Activated CD8-positive, alpha-beta T cell treated with anti-CD3 and anti-CD28 coated beads, Interleukin-2, amount 10 ng/mL, durations not matched to agents 7 days and 5 days (primary cell): ENCODE measurements around the gene KATNAL2. TPM values are rescaled to one million over a fixed set of nuclear protein-coding genes. Genes with fewer than 3 reads are reported as not detected.

Experiments
- ATAC-seq: fragments of 150-1000 bp; cut with Tn5 transposase; one replicate; pipeline ENCODE4 v1.10.0; 2021; ENCODE audit warnings: moderate library complexity
- CTCF ChIA-PET: fragments of 350-600 bp; sonication (Branson Sonifier 250); formaldehyde crosslinking; loops from one replicate; lab custom pipeline; 2021; ENCODE audit warnings: antibody characterized with exemption; lab: Charles Lee
- POLR2A ChIA-PET: fragments of 350-600 bp; sonication (Branson Sonifier 250); formaldehyde crosslinking; loops from one replicate; lab custom pipeline; 2021; ENCODE audit warnings: antibody characterized with exemption; lab: Charles Lee
- DNase-seq: peaks from one replicate; pipeline ENCODE4 v3.0.0-alpha.2; 2020
- H3K27ac Mint-ChIP-seq: one replicate; pipeline ENCODE4 v1.8.0; 2021; ENCODE audit warnings: mild to moderate bottlenecking, mixed read lengths
- H3K27me3 Mint-ChIP-seq: one replicate; pipeline ENCODE4 v1.8.0; 2021; ENCODE audit warnings: low read depth, mixed read lengths
- H3K36me3 Mint-ChIP-seq: one replicate; pipeline ENCODE4 v1.8.0; 2021; ENCODE audit warnings: low read depth, mixed read lengths
- H3K4me1 Mint-ChIP-seq: one replicate; pipeline ENCODE4 v1.8.0; 2021; ENCODE audit warnings: low read depth, mixed read lengths
- H3K4me3 Mint-ChIP-seq: one replicate; pipeline ENCODE4 v1.8.0; 2021; ENCODE audit warnings: mild to moderate bottlenecking, mixed read lengths
- H3K9me3 Mint-ChIP-seq: one replicate; pipeline ENCODE4 v1.8.0; 2022; ENCODE audit warnings: mixed read lengths; ENCODE audit not compliant: insufficient read depth
- total RNA-seq, 2 experiments: library from RNA; stranded (reverse); gene quantifications; one replicate each; pipeline ENCODE4 v1.2.3, GENCODE V29; 2021

KATNAL2 gene
- under 1 TPM; 0.34 to 0.76 TPM for total RNA-seq

- H3K27ac Mint-ChIP-seq, result peak within 1 kb of the TSS; percentile 85
- peaks cover 40% of the 10 kb centered on the region for H3K4me1 Mint-ChIP-seq
- H3K27me3 Mint-ChIP-seq, result no peaks in the 10 kb centered on the region
- CTCF ChIA-PET, result no interaction called here
- POLR2A ChIA-PET, result interaction anchor here (0.7 to 1.4 kb wide), 4 partner anchors 29 to 164 kb away, joined by 3 to 5 read pairs (median 4); no protein-coding TSS in a partner anchor
- peaks cover 5% of the 10 kb centered on the region for H3K36me3 Mint-ChIP-seq
- ATAC-seq (peak; percentile 88), DNase-seq (peak; percentile 72)
- H3K9me3 Mint-ChIP-seq, result no peaks in the 10 kb centered on the region
- peak within 1 kb of the TSS; percentile 87 for H3K4me3 Mint-ChIP-seq
Observed at GRCh38 chr18:46917108-46917802, at the start of gene KATNAL2, which contains the start of gene PIAS2. Gene KATNAL2, plus strand, starts transcription at chr18:46917602. Its CDS starts 29,271 bp downstream, at chr18:46946873. Gene PIAS2, minus strand, starts transcription at chr18:46917507. Its CDS starts 162 bp downstream, at chr18:46917345.

- peaks cover 13% of the 10 kb centered on the region for H3K4me1 Mint-ChIP-seq
- DNase-seq, result no peak
- no peak overlapping the region for H3K27ac Mint-ChIP-seq
- H3K9me3 Mint-ChIP-seq, result peaks cover 15% of the 10 kb centered on the region
- no peak overlapping the region for H3K4me3 Mint-ChIP-seq
- no peak for ATAC-seq
- POLR2A ChIA-PET, result interaction anchor here (0.8 to 1.2 kb wide), 2 partner anchors 31 to 38 kb away, joined by 3 to 4 read pairs; no protein-coding TSS in a partner anchor
- CTCF ChIA-PET, result interaction anchor here (0.7 to 0.9 kb wide), 2 partner anchors 15 to 17 kb away, joined by 3 to 4 read pairs; no protein-coding TSS in a partner anchor
- no peaks in the 10 kb centered on the region for H3K27me3 Mint-ChIP-seq
- H3K36me3 Mint-ChIP-seq, result peaks cover 28% of the 10 kb centered on the region
Observed at GRCh38 chr18:46868169-46868921, 49.1 kb upstream of the KATNAL2 start.

- DNase-seq, result no peak
- ATAC-seq, result no peak
- no peaks in the 10 kb centered on the region for H3K27me3 Mint-ChIP-seq
- H3K4me1 Mint-ChIP-seq, result peaks cover 16% of the 10 kb centered on the region
- CTCF ChIA-PET, result interaction anchor here (0.7 kb wide), 1 partner anchor 17 kb away, joined by 3 read pairs; no protein-coding TSS in a partner anchor
- peaks cover 36% of the 10 kb centered on the region for H3K9me3 Mint-ChIP-seq
- POLR2A ChIA-PET, result no interaction called here
- no peak overlapping the region for H3K4me3 Mint-ChIP-seq
- H3K27ac Mint-ChIP-seq, result peak overlapping the region; percentile 57
- H3K36me3 Mint-ChIP-seq, result peaks cover 52% of the 10 kb centered on the region
Observed at GRCh38 chr18:46877329-46877987, 39.9 kb upstream of the KATNAL2 start.

- peaks cover 13% of the 10 kb centered on the region for H3K9me3 Mint-ChIP-seq
- ChIA-PET POLR2A (no interaction called here), CTCF (interaction anchor here (1.1 kb wide), 1 partner anchor 15 kb away, joined by 4 read pairs; no protein-coding TSS in a partner anchor)
Observed at GRCh38 chr18:46883180-46883579, 34.2 kb upstream of the KATNAL2 start.

GRCh38 chr18:46886893-46887292, 30.5 kb upstream of the KATNAL2 start:
- H3K36me3 Mint-ChIP-seq, result peaks cover 38% of the 10 kb centered on the region
- H3K9me3 Mint-ChIP-seq, result peaks cover 13% of the 10 kb centered on the region
- H3K27me3 Mint-ChIP-seq, result no peaks in the 10 kb centered on the region
- ChIA-PET POLR2A (no interaction called here), CTCF (no interaction called here)
- peaks cover 2% of the 10 kb centered on the region for H3K4me1 Mint-ChIP-seq
- ATAC-seq (no peak), DNase-seq (no peak)
- no peak overlapping the region for H3K4me3 Mint-ChIP-seq
- H3K27ac Mint-ChIP-seq, result no peak overlapping the region

More at GRCh38 chr18:46883180-46883579, 34.2 kb upstream of the KATNAL2 start:
- H3K4me3 Mint-ChIP-seq, result no peak overlapping the region
- DNase-seq (no peak), ATAC-seq (no peak)
- no peaks in the 10 kb centered on the region for H3K27me3 Mint-ChIP-seq
- no peaks in the 10 kb centered on the region for H3K4me1 Mint-ChIP-seq
- H3K27ac Mint-ChIP-seq, result no peak overlapping the region
- H3K36me3 Mint-ChIP-seq, result peaks cover 32% of the 10 kb centered on the region

GRCh38 chr18:46888965-46889364, 28.4 kb upstream of the KATNAL2 start:
- ATAC-seq (no peak), DNase-seq (no peak)
- POLR2A ChIA-PET, result no interaction called here
- Mint-ChIP-seq H3K27ac (no peak overlapping the region), H3K27me3 (no peaks in the 10 kb centered on the region), H3K9me3 (peaks cover 13% of the 10 kb centered on the region), H3K4me3 (no peak overlapping the region), H3K36me3 (peaks cover 40% of the 10 kb centered on the region), H3K4me1 (peaks cover 15% of the 10 kb centered on the region)
- CTCF ChIA-PET, result no interaction called here

- ChIA-PET POLR2A (no interaction called here), CTCF (no interaction called here)
- no peak overlapping the region for H3K4me3 Mint-ChIP-seq
- ATAC-seq (no peak), DNase-seq (no peak)
- H3K9me3 Mint-ChIP-seq, result peaks cover 13% of the 10 kb centered on the region
- H3K27ac Mint-ChIP-seq, result no peak overlapping the region
- peaks cover 42% of the 10 kb centered on the region for H3K36me3 Mint-ChIP-seq
- peaks cover 20% of the 10 kb centered on the region for H3K4me1 Mint-ChIP-seq
- no peaks in the 10 kb centered on the region for H3K27me3 Mint-ChIP-seq
Observed at GRCh38 chr18:46891742-46892214, 25.6 kb upstream of the KATNAL2 start.

GRCh38 chr18:46892842-46893241, 24.6 kb upstream of the KATNAL2 start:
- ATAC-seq, result no peak
- Mint-ChIP-seq H3K4me3 (no peak overlapping the region), H3K9me3 (peaks cover 13% of the 10 kb centered on the region), H3K27me3 (no peaks in the 10 kb centered on the region), H3K27ac (no peak overlapping the region), H3K36me3 (peaks cover 37% of the 10 kb centered on the region), H3K4me1 (peaks cover 20% of the 10 kb centered on the region)
- ChIA-PET POLR2A (no interaction called here), CTCF (no interaction called here)
- DNase-seq, result no peak

GRCh38 chr18:46893360-46893759, 24.0 kb upstream of the KATNAL2 start:
- ChIA-PET CTCF (no interaction called here), POLR2A (no interaction called here)
- Mint-ChIP-seq H3K4me3 (no peak overlapping the region), H3K27ac (no peak overlapping the region), H3K36me3 (peaks cover 33% of the 10 kb centered on the region), H3K27me3 (no peaks in the 10 kb centered on the region), H3K9me3 (peaks cover 9% of the 10 kb centered on the region), H3K4me1 (peaks cover 20% of the 10 kb centered on the region)
- ATAC-seq (no peak), DNase-seq (no peak)

- ChIA-PET POLR2A (no interaction called here), CTCF (no interaction called here)
- H3K4me1 Mint-ChIP-seq, result peaks cover 20% of the 10 kb centered on the region
- H3K4me3 Mint-ChIP-seq, result no peak overlapping the region
- no peak for ATAC-seq
- peaks cover 1% of the 10 kb centered on the region for H3K9me3 Mint-ChIP-seq
- H3K36me3 Mint-ChIP-seq, result peaks cover 25% of the 10 kb centered on the region
- H3K27me3 Mint-ChIP-seq, result no peaks in the 10 kb centered on the region
- H3K27ac Mint-ChIP-seq, result no peak overlapping the region
- DNase-seq, result no peak
Observed at GRCh38 chr18:46894124-46894523, 23.3 kb upstream of the KATNAL2 start.

- Mint-ChIP-seq H3K27ac (no peak overlapping the region), H3K4me1 (peaks cover 4% of the 10 kb centered on the region), H3K36me3 (peaks cover 26% of the 10 kb centered on the region), H3K27me3 (no peaks in the 10 kb centered on the region), H3K9me3 (no peaks in the 10 kb centered on the region), H3K4me3 (no peak overlapping the region)
- ChIA-PET POLR2A (interaction anchor here (0.9 kb wide), 1 partner anchor 32 kb away, joined by 3 read pairs; no protein-coding TSS in a partner anchor), CTCF (no interaction called here)
- DNase-seq (no peak), ATAC-seq (no peak)
Observed at GRCh38 chr18:46899274-46899948, 18.0 kb upstream of the KATNAL2 start.
